NCI-H1048 (cell line): ENCODE results near the gene CAMP.

Source experiments
- DNase-seq: peaks from one replicate; lab custom pipeline; 2025; lab: John Stamatoyannopoulos, UW

CAMP gene

GRCh38 chr3:48214225-48214624, 9.1 kb upstream of the CAMP start:
- DNase-seq, result no peak

- no peak for DNase-seq
These were observed 8.3 kb upstream of the CAMP start for GRCh38 chr3:48215019-48215418.

- no peak for DNase-seq
These were observed 7.8 kb upstream of the CAMP start for GRCh38 chr3:48215466-48215865.

GRCh38 chr3:48215876-48216275, 7.4 kb upstream of the CAMP start:
- no peak for DNase-seq

GRCh38 chr3:48217449-48217848, 5.8 kb upstream of the CAMP start:
- no peak for DNase-seq

- no peak for DNase-seq
These were observed 4.8 kb upstream of the CAMP start for GRCh38 chr3:48218537-48218936.

- no peak for DNase-seq
These were observed 3.8 kb upstream of the CAMP start for GRCh38 chr3:48219543-48219942.

- no peak for DNase-seq
These were observed 2.5 kb upstream of the CAMP start for GRCh38 chr3:48220746-48221145.

- DNase-seq, result no peak
These were observed 2.3 kb downstream of the CAMP start for GRCh38 chr3:48225587-48225986.

GRCh38 chr3:48226939-48227338, 3.6 kb downstream of the CAMP start:
- no peak for DNase-seq

GRCh38 chr3:48232232-48232631, 8.9 kb downstream of the CAMP start:
- DNase-seq, result no peak

GRCh38 chr3:48232734-48233133, 9.4 kb downstream of the CAMP start:
- peak; percentile 70 for DNase-seq

GRCh38 chr3:48233542-48233941, 10.2 kb downstream of the CAMP start:
- DNase-seq, result no peak

- no peak for DNase-seq
These were observed 13.2 kb downstream of the CAMP start for GRCh38 chr3:48236531-48236930.

GRCh38 chr3:48238531-48239085, 15.3 kb downstream of the CAMP start:
- no peak for DNase-seq

GRCh38 chr3:48240000-48240963, 17.0 kb downstream of the CAMP start:
- no peak for DNase-seq

GRCh38 chr3:48241796-48242455, 18.6 kb downstream of the CAMP start:
- no peak for DNase-seq

- DNase-seq, result no peak
These were observed 20.6 kb downstream of the CAMP start for GRCh38 chr3:48243886-48244285.

GRCh38 chr3:48244461-48244860, 21.2 kb downstream of the CAMP start:
- DNase-seq, result no peak

- DNase-seq, result no peak
These were observed 21.8 kb downstream of the CAMP start for GRCh38 chr3:48245136-48245535.

- no peak for DNase-seq
These were observed 24.1 kb downstream of the CAMP start for GRCh38 chr3:48247401-48247811.

- no peak for DNase-seq
These were observed 25.0 kb downstream of the CAMP start for GRCh38 chr3:48248095-48248850.
